ENCODE results near the gene ANP32D. TPM values are rescaled to one million over a fixed set of nuclear protein-coding genes. Genes with fewer than 3 reads are reported as not detected.
"Not testable (repeated sequence)": the region's sequence is repeated elsewhere in the genome, so short reads cannot be mapped to it uniquely, and the experiment has no call there.

Gene ANP32D
- not detected for total RNA-seq
- not detected for polyA plus RNA-seq

DNA sequence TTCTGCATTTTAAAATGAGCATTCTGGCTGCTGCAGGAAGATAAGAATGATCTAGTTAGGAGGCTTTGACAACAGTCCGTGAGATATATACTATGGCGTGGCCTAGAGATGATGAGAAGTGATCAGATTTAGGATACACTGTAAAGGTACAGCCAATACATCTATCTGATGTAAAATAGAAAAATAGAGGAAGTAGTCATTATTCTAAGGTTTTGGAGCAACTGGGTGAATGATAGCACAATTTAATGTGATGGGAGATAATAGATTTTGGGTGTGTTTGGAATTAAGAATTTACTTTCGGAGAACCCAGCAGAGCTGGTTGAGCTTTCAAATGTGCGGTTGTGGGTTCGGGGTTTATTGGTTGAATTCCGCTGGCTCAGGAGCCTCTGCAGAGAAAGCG lies at the start of gene ANP32D:
ANP32D (plus strand) TSS at position 301 of the 400 bp plus-strand sequence. CDS start 106 bp downstream, outside the sequence.
- H3K27me3 Mint-ChIP-seq, result peaks cover 14 to 15% of the 10 kb centered on the region in 2 donors
- no peak within 1 kb of the TSS for H3K27ac Mint-ChIP-seq
- H3K4me1 ChIP-seq (ENCODE audit: insufficient read depth, low read length), result no peaks in the 10 kb centered on the region
- H3K9me3 ChIP-seq (ENCODE audit: control insufficient read depth in 1 of 2, low read length in 2 of 2), result peaks cover 0 to 7% of the 10 kb centered on the region in 2 donors
- no peak for DNase-seq
- peaks cover 5 to 9% of the 10 kb centered on the region in 2 donors for H3K36me3 Mint-ChIP-seq
- H3K4me3 Mint-ChIP-seq, result no peak within 1 kb of the TSS
- H3K4me1 Mint-ChIP-seq, result no peaks in the 10 kb centered on the region
- ChIA-PET CTCF (ENCODE audit: partially characterized antibody) (no interaction called here), POLR2A (ENCODE audit: partially characterized antibody) (no interaction called here)
- H3K4me3 ChIP-seq (ENCODE audit: low read length in 2 of 2), result no peak within 1 kb of the TSS
- no peaks in the 10 kb centered on the region for H3K36me3 ChIP-seq (ENCODE audit: insufficient read depth, low read length)
- intact Hi-C loops (cut with micrococcal nuclease), result no loop called here
- H3K9me3 Mint-ChIP-seq, result peaks cover 9 to 52% (median 42%) of the 10 kb centered on the region in 8 donors
- no peak within 1 kb of the TSS for H3K27ac ChIP-seq (ENCODE audit: low read depth, low read length)
- H3K27me3 ChIP-seq (ENCODE audit: insufficient read depth, low read length), result no peaks in the 10 kb centered on the region

DNA sequence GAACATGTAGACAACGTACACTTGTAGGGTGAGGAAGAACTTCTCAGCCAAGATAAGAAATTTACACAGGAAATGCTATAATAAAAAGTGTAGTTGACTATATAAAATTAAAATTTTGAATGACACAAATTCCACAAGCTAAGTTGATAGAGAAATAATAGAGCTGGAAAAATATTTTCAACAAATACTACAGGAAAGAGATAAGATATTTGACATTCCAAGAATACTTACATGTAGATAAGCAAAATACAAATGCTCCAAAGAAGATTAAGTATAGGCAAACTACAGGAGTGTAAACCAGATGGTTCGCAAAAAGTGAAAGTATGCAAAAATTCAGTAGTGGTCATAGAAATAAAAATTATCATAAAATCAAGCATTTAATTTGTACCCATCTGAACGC lies 49.2 kb upstream of the ANP32D start:
- no peak overlapping the region for H3K27ac ChIP-seq (ENCODE audit: low read depth, low read length)
- ChIA-PET POLR2A (ENCODE audit: partially characterized antibody) (no interaction called here), CTCF (ENCODE audit: partially characterized antibody) (no interaction called here)
- H3K36me3 ChIP-seq (ENCODE audit: insufficient read depth, low read length), result no peaks in the 10 kb centered on the region
- Mint-ChIP-seq H3K27ac (no peak overlapping the region), H3K4me1 (peaks cover 0 to 4% (median 3%) of the 10 kb centered on the region in 4 donors), H3K9me3 (peaks cover 0 to 9% (median 7%) of the 10 kb centered on the region in 8 donors), H3K4me3 (no peak overlapping the region), H3K27me3 (peaks cover 5 to 7% of the 10 kb centered on the region in 2 donors), H3K36me3 (no peaks in the 10 kb centered on the region)
- H3K9me3 ChIP-seq (ENCODE audit: control insufficient read depth in 1 of 2, low read length in 2 of 2), result no peaks in the 10 kb centered on the region
- H3K4me3 ChIP-seq (ENCODE audit: low read length in 2 of 2), result no peak overlapping the region
- intact Hi-C loops (cut with micrococcal nuclease), result no loop called here
- DNase-seq, result no peak
- no peaks in the 10 kb centered on the region for H3K27me3 ChIP-seq (ENCODE audit: insufficient read depth, low read length)
- H3K4me1 ChIP-seq (ENCODE audit: insufficient read depth, low read length), result no peaks in the 10 kb centered on the region

DNA sequence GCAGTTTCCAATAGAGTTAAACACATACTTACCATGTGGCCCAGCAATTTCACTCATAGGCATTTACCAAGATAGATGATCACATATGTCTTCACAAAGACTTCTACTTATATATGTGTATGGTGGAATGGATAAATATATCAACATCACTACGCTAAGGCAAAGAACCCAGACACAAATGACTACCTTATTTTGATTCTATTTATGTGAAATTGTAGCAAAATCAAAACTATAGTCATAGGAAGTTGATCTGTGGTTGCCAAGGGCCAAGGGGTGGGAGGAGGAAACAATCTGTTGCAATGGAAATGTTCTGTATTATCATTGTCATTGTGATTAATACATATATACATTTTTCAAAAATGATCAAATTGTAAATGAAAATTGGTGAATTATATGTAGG lies 47.7 kb upstream of the ANP32D start:
- ChIA-PET POLR2A (ENCODE audit: partially characterized antibody) (no interaction called here), CTCF (ENCODE audit: partially characterized antibody) (no interaction called here)
- Mint-ChIP-seq H3K4me1 (peaks cover 0 to 5% (median 3%) of the 10 kb centered on the region in 4 donors), H3K27me3 (peaks cover 12% of the 10 kb centered on the region in 2 donors), H3K27ac (no peak overlapping the region), H3K36me3 (no peaks in the 10 kb centered on the region), H3K4me3 (no peak overlapping the region), H3K9me3 (peaks cover 0 to 15% (median 7%) of the 10 kb centered on the region in 8 donors)
- intact Hi-C loops (cut with micrococcal nuclease), result no loop called here
- Histone ChIP-seq H3K4me1 (ENCODE audit: insufficient read depth, low read length) (no peaks in the 10 kb centered on the region), H3K27me3 (ENCODE audit: insufficient read depth, low read length) (no peaks in the 10 kb centered on the region), H3K9me3 (ENCODE audit: control insufficient read depth in 1 of 2, low read length in 2 of 2) (no peaks in the 10 kb centered on the region), H3K4me3 (ENCODE audit: low read length in 2 of 2) (no peak overlapping the region), H3K36me3 (ENCODE audit: insufficient read depth, low read length) (no peaks in the 10 kb centered on the region), H3K27ac (ENCODE audit: low read depth, low read length) (no peak overlapping the region)
- no peak for DNase-seq

- CTCF ChIA-PET (ENCODE audit: partially characterized antibody); POLR2A ChIA-PET (ENCODE audit: partially characterized antibody); H3K27me3 Mint-ChIP-seq; H3K4me3 ChIP-seq (ENCODE audit: low read length in 2 of 2); H3K4me3 Mint-ChIP-seq; H3K27ac Mint-ChIP-seq; H3K4me1 Mint-ChIP-seq; H3K27me3 ChIP-seq (ENCODE audit: insufficient read depth, low read length); H3K36me3 Mint-ChIP-seq; H3K4me1 ChIP-seq (ENCODE audit: insufficient read depth, low read length); DNase-seq; H3K27ac ChIP-seq (ENCODE audit: low read depth, low read length); H3K9me3 ChIP-seq (ENCODE audit: control insufficient read depth in 1 of 2, low read length in 2 of 2); intact Hi-C loops (cut with micrococcal nuclease); H3K36me3 ChIP-seq (ENCODE audit: insufficient read depth, low read length): not testable (repeated sequence)
- peaks cover 0 to 15% (median 8%) of the 10 kb centered on the region in 8 donors for H3K9me3 Mint-ChIP-seq
Measured at GRCh38 chr12:48434016-48434415, 38.3 kb upstream of the ANP32D start.

GRCh38 chr12:48441069-48441468 lies 31.3 kb upstream of the ANP32D start:
- Histone ChIP-seq H3K4me1 (ENCODE audit: insufficient read depth, low read length) (no peaks in the 10 kb centered on the region), H3K27me3 (ENCODE audit: insufficient read depth, low read length) (no peaks in the 10 kb centered on the region), H3K36me3 (ENCODE audit: insufficient read depth, low read length) (no peaks in the 10 kb centered on the region), H3K27ac (ENCODE audit: low read depth, low read length) (no peak overlapping the region), H3K9me3 (ENCODE audit: control insufficient read depth in 1 of 2, low read length in 2 of 2) (no peaks in the 10 kb centered on the region), H3K4me3 (ENCODE audit: low read length in 2 of 2) (no peak overlapping the region)
- intact Hi-C loops (cut with micrococcal nuclease), result no loop called here
- no peak for DNase-seq
- Mint-ChIP-seq H3K27me3 (peaks cover 0 to 9% of the 10 kb centered on the region in 2 donors), H3K36me3 (no peaks in the 10 kb centered on the region), H3K4me1 (peaks cover 0 to 10% (median under 1%) of the 10 kb centered on the region in 4 donors), H3K9me3 (peaks cover 0 to 4% (median under 1%) of the 10 kb centered on the region in 8 donors), H3K4me3 (no peak overlapping the region), H3K27ac (no peak overlapping the region)
- CTCF ChIA-PET (ENCODE audit: partially characterized antibody), result no interaction called here
- POLR2A ChIA-PET (ENCODE audit: partially characterized antibody), result no interaction called here

DNA sequence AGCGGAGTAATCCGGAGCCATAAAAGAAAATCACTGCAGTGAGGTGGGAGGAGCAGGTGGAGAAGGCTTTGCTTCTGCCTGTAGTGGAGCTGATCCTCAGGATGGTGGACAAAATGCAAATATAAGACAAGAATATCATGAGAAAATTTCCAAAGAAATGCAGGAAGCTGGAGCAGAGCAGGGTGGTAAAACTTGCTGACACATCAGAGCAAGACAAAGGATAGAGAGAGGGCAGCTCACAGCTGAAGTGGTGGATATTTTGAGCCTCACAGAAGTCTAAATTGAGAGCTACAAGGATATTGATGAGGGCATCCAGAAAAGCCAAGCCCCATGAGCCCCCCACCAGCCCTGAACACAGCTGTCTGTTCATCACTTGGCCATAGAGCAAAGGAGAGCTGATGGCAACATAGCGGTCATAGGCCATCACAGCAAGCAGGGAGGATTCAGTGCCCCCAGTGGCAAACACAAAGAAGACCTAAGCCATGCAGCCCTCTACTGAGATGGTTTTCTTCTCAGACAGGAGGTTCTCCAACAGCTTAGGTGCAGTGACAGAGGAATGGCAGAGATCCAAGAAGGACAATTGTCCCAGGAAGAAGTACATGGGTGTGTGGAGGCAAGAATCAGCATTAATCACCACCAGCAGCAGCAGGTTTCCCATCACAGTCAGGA lies 30.0 kb upstream of the ANP32D start:
- Mint-ChIP-seq H3K4me1 (peaks cover 0 to 13% (median under 1%) of the 10 kb centered on the region in 4 donors), H3K9me3 (peaks cover 0 to 4% (median 0%) of the 10 kb centered on the region in 8 donors), H3K4me3 (no peak overlapping the region), H3K27ac (no peak overlapping the region), H3K27me3 (peaks cover 2 to 8% of the 10 kb centered on the region in 2 donors), H3K36me3 (no peaks in the 10 kb centered on the region)
- CTCF ChIA-PET (ENCODE audit: partially characterized antibody), result interaction anchor here (0.7 kb wide), 1 partner anchor 64 kb away, joined by 3 read pairs; no protein-coding TSS in a partner anchor
- intact Hi-C loops (cut with micrococcal nuclease), result no loop called here
- no peak overlapping the region for H3K27ac ChIP-seq (ENCODE audit: low read depth, low read length)
- no peaks in the 10 kb centered on the region for H3K9me3 ChIP-seq (ENCODE audit: control insufficient read depth in 1 of 2, low read length in 2 of 2)
- no peaks in the 10 kb centered on the region for H3K36me3 ChIP-seq (ENCODE audit: insufficient read depth, low read length)
- DNase-seq, result no peak
- H3K4me3 ChIP-seq (ENCODE audit: low read length in 2 of 2), result no peak overlapping the region
- H3K27me3 ChIP-seq (ENCODE audit: insufficient read depth, low read length), result no peaks in the 10 kb centered on the region
- H3K4me1 ChIP-seq (ENCODE audit: insufficient read depth, low read length), result no peaks in the 10 kb centered on the region
- POLR2A ChIA-PET (ENCODE audit: partially characterized antibody), result no interaction called here

DNA sequence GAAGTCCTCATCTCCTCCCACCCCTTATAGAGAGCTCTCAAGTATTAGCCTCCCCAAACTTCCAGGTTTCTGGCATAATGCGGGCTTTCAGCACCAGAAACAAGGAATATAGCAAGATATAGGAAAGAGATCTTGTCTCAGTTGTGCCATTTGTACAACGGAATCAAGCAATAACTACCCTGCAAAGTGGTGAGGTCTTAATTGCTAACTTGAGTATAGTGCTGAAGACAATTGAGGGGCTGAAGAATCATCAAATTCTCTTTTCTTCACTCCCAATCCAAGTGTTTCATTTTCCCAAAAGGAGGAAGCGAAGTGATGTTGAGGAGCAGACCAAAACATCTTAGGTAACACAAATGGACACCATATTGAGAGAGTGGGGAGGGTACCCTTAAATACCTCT lies 26.8 kb upstream of the ANP32D start:
- Mint-ChIP-seq H3K9me3 (peaks cover 0 to 17% (median 8%) of the 10 kb centered on the region in 8 donors), H3K27me3 (peaks cover 8 to 12% of the 10 kb centered on the region in 2 donors), H3K4me1 (peaks cover 0 to 13% (median under 1%) of the 10 kb centered on the region in 4 donors), H3K27ac (no peak overlapping the region), H3K36me3 (peaks cover 4 to 6% of the 10 kb centered on the region in 2 donors), H3K4me3 (no peak overlapping the region)
- no peaks in the 10 kb centered on the region for H3K27me3 ChIP-seq (ENCODE audit: insufficient read depth, low read length)
- no peak overlapping the region for H3K27ac ChIP-seq (ENCODE audit: low read depth, low read length)
- H3K36me3 ChIP-seq (ENCODE audit: insufficient read depth, low read length), result no peaks in the 10 kb centered on the region
- intact Hi-C loops (cut with micrococcal nuclease), result no loop called here
- H3K4me1 ChIP-seq (ENCODE audit: insufficient read depth, low read length), result no peaks in the 10 kb centered on the region
- no peak for DNase-seq
- no peaks in the 10 kb centered on the region for H3K9me3 ChIP-seq (ENCODE audit: control insufficient read depth in 1 of 2, low read length in 2 of 2)
- H3K4me3 ChIP-seq (ENCODE audit: low read length in 2 of 2), result no peak overlapping the region
- ChIA-PET POLR2A (ENCODE audit: partially characterized antibody) (no interaction called here), CTCF (ENCODE audit: partially characterized antibody) (no interaction called here)

Data from CD4-positive, alpha-beta memory T cell (primary cell).